ENCODE measurements around the gene NFAM1.

Gene NFAM1

GRCh38 chr22:42439021-42439567, 6.9 kb upstream of the NFAM1 start:
- DNase-seq, result no peak

- DNase-seq, result no peak
Observed at GRCh38 chr22:42438293-42438650, 6.1 kb upstream of the NFAM1 start.

DNA sequence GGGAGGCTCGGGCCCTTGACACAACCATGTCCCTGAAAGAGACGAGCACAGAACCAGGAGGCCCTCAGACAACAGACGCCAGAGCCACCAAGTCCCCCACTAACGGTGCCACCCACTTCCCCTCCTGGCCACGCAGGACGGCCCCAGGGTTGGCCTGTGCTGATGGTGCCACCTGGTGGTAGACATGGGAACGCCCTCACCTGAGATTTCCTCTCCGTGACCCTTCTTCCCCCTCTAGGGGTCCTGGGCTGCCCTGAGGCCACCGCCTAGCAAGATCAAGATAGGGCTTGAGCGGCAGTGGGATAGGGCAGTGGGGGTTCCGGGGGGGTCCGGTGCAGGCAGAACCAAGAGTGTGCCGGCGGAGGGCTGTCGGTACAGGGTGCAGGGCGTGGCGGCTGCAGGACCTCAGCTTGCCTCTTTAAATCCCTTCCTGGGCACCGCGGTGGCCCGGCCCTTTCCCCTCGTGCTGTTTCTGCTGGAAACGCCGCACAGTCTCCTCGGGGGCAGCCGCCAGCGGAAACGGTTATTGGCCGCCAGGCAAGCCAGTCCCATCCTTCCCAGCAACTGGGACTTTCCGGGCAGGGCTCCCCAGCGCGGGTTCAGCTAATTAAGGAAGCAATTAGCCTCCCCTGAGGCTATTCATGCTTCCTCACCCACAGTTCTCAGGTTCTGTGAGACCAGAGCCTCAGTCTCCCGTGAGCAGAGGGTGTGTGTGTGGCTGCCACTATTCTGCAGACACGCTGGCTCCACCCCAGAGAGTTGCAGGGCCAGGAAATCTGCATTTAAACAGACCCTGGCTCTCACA, 5.5 kb upstream of the NFAM1 start:
- peak; percentile 16 for DNase-seq

DNA sequence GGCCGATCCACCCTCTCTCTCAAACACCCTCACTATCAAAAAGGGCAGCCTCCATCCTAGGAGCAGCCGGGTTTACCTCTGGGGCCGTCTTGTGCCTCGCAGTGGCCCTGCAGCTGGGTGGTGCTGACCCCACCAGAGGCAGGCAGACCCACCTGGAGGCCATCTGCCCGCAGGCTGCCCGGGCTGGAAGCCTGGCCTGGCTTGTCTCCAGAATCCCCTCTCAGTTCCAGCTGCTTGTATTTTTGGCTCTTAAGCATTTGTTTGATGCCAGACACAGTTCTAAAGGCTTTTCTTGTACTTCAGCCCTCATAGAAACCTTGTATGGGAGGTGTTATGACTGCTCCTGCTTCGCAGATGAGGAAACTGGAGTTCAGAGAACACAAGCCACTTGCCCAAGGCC, 4.2 kb upstream of the NFAM1 start:
- DNase-seq, result no peak

DNA sequence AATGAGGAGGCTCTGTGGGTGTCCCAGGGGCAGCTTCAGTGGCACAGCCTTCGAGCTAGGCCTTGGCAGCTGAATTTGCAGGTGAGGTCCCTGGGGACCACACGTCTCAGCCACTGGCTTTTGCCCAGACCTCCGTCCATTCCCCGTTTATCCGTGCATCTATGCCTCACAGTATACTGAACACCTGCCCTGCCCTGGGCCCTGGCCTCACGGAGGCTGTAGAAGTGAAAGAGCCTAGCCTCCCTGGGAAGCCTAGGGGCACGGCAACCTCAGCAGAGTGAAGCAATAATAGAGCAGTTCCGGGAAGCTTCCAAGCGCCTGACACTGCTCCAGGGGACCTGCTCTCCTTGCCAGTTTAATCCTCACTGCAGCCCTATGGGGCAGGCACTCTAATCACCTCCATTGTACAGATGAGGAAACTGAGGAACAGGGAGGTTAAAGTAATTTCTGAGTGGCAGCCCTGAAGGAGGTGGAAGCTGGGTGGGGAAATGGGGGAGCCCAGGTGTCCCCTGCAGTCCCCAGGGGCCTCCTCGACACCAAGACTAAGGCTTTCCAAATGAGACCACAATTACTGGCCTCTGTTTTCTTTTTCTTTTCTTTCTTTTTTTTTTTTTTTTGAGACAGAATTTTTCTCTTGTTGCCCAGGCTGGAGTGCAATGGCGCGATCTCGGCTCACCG, 2.7 kb upstream of the NFAM1 start:
- no peak for DNase-seq

DNA sequence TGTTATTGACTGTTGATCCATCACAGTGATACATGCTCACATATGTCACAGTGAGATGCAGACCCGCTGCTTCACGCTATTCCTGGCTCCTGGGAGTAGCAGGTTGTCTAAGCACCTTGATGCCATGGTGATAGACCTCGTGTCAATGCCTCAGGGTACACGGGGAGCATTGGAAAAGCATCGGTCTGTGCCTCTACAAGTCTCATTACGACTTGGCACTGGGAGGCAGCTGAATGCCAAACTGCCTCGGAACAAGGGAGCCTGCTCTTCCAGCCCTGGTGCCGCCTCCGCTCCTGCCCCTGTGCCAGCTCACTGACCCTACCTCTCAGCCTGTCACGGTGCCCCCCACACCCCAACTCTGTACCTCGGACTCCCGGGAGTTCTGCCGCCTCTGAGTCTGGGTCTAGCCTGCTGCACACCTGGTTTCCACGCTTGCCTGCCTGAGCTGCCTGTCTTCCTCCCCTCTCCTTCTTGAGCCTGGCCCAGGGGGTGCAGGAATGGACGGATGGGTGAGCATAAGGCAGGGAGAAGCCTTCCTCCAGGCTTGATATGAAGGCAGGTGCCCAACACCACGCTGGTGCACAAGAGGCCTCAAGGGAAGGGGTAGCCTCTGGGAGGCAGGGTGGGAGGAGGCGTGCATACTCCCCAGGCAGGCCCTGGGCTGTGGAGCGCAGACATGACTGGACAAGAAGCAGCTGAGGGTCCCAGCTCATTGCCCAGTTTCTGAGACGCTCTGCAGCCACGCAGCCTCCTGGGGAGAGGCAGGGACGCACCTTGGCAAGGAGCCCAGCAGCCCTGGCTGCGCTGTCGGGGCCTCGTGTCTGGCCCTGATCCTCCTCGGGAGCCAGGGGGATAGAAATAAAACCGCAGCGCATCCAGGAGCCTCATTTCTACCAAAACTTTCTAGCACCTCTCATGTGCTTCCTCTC, 1.8 kb upstream of the NFAM1 start:
- no peak for DNase-seq

DNA sequence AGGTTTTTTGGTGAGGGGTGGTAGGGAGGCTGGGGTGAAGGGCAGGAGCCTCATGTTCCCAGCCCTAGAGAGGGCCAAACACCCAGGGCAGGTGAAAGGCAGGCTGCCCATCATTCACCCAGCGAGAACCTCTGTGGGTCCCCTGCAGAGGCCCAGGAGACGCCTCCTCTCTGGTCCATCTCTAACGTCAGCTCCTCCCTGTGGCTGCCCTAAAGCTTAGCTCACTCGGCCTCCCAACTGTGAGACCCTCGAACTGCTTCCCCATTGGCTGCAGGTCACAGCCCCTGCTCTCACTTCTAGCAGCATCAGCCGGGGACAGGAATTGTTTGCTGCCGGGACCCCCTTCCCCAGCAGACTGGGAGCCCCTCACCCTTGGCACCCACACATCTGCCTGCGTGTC, 615 bp upstream of the NFAM1 start:
- no peak for DNase-seq

DNA sequence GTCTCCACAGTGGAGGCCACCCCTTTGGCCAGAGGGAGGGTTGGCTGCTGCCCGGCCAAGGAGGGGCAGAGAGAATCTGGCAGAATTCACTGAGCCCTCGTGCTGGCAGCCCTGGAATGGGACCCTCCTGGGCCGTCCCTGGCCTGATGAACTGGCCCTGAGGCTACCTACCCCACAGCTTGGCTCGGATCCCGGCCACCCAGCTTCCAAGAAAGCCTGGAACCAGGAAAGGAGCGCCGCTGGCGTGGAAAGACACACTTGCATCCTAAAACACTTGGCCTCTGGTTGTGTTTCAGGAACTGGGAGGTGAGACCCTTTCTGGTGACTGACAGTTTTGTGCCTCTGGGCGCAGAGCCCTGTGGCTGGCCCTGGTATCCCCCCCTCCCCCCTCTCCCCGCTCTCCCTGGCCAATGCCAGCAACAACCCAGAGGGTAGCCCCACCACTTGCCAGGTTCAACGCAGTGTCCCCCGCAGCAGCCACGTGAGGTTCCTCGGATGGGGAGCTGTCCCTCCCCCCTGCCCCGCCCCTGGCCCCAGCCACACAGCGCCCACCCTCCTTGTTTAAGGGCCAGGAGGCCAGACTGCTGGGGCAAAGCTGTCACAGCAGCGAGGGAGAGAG, 693 bp downstream of the NFAM1 start:
- no peak for DNase-seq

- DNase-seq, result no peak
Observed at GRCh38 chr22:42430528-42431125, 1.6 kb downstream of the NFAM1 start.

GRCh38 chr22:42428760-42429159, 3.4 kb downstream of the NFAM1 start:
- DNase-seq, result no peak

GRCh38 chr22:42428025-42428424, 4.2 kb downstream of the NFAM1 start:
- no peak for DNase-seq

- no peak for DNase-seq
Observed at GRCh38 chr22:42427167-42427566, 5.0 kb downstream of the NFAM1 start.

DNA sequence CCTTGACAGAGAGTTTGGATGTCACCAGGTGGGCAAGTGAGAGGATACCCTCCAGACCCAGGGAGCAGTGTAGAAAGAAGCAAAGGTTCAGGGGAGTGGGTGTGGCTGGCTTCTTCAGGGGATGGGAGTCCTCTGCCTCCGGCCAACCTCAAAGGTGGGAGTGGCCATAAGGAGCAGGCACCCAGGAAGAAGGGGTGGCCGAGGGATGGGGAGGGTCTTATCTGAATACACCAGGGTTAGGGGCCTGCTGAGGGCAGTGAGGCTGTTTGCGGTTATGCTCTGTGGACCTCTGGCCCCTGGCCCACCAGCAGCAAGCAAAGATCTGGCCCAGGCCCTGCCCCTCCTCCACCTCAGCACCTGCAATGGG, 6.2 kb downstream of the NFAM1 start:
- DNase-seq, result no peak

DNA sequence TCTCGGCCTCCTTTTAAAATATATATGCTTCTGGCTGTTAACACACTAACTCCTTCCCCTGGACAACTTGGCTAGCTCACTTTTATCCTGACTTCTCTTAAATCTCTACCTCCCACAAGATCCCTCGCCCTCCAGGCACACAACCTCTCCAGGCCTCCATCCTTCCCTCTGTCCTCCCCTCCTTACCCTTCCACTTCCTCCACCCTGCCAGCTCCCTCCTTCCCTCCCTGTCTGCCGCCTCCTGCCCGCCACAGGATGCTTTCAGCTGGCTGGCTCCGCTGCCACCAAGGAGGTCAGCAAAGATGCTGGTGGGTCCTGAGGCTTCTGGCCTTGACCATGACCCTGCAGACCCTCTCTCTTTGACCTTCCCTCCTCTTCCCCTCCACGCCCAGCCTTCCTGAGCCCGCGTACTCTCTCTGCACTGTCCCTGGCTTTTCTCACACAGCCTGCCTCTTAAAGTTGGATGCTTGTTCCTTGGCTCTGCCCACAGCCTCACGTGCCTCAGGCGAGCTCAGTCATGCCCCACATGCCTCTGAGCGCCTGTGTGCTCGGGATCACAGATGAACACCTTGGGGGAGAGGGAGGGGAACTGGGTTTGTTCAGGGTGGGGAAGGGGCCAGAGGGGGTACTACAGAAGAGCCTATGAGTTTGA, 6.7 kb downstream of the NFAM1 start:
- no peak for DNase-seq

DNA sequence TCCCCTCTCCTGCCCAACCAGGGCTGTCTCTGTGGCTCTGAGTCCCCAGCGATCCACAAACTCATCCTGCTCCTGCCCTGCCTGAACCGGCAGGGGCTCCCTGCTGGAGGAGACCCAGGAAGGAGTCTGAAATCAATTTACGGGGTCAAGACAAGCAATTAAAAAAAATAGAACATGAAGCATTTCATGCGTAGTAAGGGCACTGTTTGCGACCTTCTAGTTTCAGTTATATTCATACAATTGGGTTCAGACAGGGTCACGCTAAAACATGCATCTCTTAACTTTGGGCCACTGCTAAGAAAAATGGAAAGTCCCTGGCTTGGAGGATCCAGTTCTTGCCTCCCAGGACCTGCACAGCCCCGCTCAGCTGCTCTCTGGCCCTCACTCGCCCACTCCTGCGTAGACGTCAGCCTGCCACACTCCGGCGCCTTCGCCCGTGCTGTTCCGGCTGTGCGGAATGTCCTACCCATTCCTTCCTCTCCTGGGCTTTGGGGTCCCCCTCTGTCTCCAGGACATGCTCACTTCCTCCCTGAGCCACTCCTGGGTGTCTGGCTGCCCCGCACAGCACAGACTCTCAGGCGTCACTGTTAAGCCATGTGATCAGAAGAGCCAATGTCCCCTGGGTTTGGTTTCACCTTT, 12.8 kb downstream of the NFAM1 start:
- DNase-seq, result no peak

- no peak for DNase-seq
Observed at GRCh38 chr22:42418811-42419242, 13.4 kb downstream of the NFAM1 start.

DNA sequence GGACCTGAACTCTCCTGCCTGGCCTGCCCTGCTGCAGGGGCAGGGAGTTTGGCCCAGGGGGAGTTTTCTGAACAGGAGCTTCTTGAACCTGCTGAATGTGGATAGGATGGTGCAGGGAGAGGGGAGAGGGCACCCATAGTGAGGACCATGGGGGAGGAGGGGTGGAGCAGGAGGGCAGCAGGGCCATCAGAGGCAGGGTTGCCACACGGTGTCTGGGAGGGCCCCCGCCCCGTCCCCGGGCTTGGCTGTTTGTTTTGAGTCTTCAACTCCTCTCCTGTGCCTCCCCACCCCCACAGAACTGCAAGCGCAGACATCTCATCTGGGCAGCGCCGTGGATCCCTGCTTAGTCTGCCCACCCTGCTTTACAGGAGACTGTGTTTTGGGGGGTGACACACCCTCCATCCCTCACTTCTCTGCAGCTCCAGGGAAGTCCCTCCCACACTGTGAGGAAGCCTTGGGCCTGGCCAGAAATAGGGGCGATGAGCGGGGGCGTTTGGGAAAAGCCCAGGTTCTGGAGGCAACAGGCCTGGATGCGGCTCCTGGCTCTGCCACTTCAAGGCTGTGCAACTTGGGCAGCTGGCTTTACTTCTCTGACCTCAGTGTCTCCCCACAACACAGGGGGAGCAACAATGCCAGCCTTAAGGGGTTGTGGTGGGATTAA, 14.4 kb downstream of the NFAM1 start:
- DNase-seq, result no peak

DNA sequence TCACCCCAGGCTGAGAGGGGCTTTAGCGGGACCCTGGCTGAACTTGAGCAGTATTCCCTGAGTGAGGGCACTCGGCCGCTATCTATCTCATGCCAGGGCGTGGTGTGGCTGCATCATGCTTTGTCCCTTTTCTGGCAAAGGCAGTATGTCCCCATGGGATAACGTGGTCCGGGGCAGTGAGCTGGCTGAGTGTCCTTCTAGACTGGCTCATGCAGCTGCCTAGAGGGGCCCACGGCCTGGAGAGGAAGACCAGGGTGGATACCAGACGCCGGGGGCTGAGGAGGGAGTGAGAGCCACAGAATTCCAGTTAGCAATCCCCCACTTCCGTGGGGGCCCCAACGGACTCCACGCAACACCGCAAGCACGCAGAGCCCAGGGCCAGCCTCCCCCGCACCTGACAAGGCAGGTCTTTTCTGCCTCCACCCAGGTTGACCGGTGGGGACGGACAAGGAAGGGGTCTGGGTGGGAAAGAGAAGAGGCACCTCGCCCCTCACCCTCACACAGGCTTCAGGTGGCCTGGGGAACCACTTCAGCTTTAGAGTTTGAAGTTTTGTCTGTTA, 15.5 kb downstream of the NFAM1 start:
- DNase-seq, result no peak

GRCh38 chr22:42414565-42415303, 17.5 kb downstream of the NFAM1 start:
- no peak for DNase-seq

DNA sequence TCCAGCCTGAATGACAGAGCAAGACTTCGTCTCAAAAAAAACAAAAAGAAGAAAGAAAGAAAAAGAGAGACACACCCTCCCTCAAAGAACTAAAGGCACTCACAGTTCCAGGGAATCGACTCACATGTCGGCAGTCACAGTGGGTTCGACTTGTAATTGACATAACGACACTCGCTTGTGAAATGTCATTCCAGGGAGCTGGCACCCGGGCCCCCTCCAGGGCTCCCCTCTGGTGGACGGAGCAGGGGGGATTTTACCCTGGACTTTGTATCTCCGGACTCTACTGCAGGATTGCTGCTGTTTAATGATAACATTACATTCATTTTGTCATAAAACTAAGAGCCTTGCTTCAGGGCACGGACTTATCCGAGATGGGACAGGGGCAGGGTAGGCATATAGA, 18.2 kb downstream of the NFAM1 start:
- no peak for DNase-seq

Measured in NCI-H1436 treated with DMSO at 0.1 percent for 48 hours (cell line).